ENCODE results near the gene NCAM1. TPM values are rescaled to one million over a fixed set of nuclear protein-coding genes. Genes with fewer than 3 reads are reported as not detected.

The NCAM1 gene
- polyA plus RNA-seq, 2 of the 4 experiments (the other 2 are of a cell fraction) = 0.01 to 0.12 TPM

- Histone ChIP-seq H3K4me1 (no peaks in the 10 kb centered on the region), H3K9me3 (no peaks in the 10 kb centered on the region), H3K27ac (no peak overlapping the region), H3K4me3 (no peak overlapping the region), H3K4me2 (no peak overlapping the region)
- 36% methylated on average over 4 of the region's 4 CpGs for WGBS (ENCODE audit: missing lambda C conversion rate)
- CTCF ChIA-PET = no interaction called here
- no peak for DNase-seq (ENCODE audit: low read depth in 1 of 2, low spot score in 1 of 2)
- FAIRE-seq = no peak
- TF ChIP-seq RAD21 (conservative IDR thresholded peaks at IDR 0.05 in 1 of 2, IDR thresholded peaks at IDR 0.05 in 1 of 2) = no peak
- no peak for TF ChIP-seq NFE2L2 (conservative IDR thresholded peaks at IDR 0.05; ENCODE audit: low read length)
- no peak for TF ChIP-seq CBX2 (IDR thresholded peaks at IDR 0.05; ENCODE audit: borderline replicate concordance, low read depth)
- no peak for TF ChIP-seq CHD2 (IDR thresholded peaks at IDR 0.05; ENCODE audit: low read length, partially characterized antibody)
- ATAC-seq = no peak
- POLR2A ChIA-PET = no interaction called here
Observed at GRCh38 chr11:113251281-113251680, 290.1 kb downstream of the NCAM1 start.

- POLR2A ChIA-PET = no interaction called here
- no peak overlapping the region for H3K4me2 ChIP-seq
- 27% methylated on average over 5 of the region's 5 CpGs for WGBS (ENCODE audit: missing lambda C conversion rate)
- DNase-seq (ENCODE audit: low read depth in 1 of 2, low spot score in 1 of 2) (no peak), FAIRE-seq (no peak), ATAC-seq (no peak)
- CTCF ChIA-PET = no interaction called here
- no peak overlapping the region for H3K4me3 ChIP-seq
- H3K4me1 ChIP-seq = no peaks in the 10 kb centered on the region
- no peaks in the 10 kb centered on the region for H3K9me3 ChIP-seq
- H3K27ac ChIP-seq = no peak overlapping the region
- TF ChIP-seq CEBPB (IDR thresholded peaks at IDR 0.05) = no peak
- no peak for TF ChIP-seq KDM5A (IDR thresholded peaks at IDR 0.05)
- no peak for TF ChIP-seq HOXB5 (CRISPR knock-in tag; IDR thresholded peaks at IDR 0.05)
- TF ChIP-seq BCL3 (IDR thresholded peaks at IDR 0.05) = no peak
- no peak for TF ChIP-seq ESRRA (IDR thresholded peaks at IDR 0.05; ENCODE audit: borderline replicate concordance, low read length)
- no peak for TF ChIP-seq RARB (CRISPR knock-in tag; IDR thresholded peaks at IDR 0.05)
- no peak for TF ChIP-seq CTCF (IDR thresholded peaks at IDR 0.05)
- no peak for TF ChIP-seq FOSB (CRISPR knock-in tag; IDR thresholded peaks at IDR 0.05)
- no peak for TF ChIP-seq POLR2A (IDR thresholded peaks at IDR 0.05; ENCODE audit: low read length)
- no peak for TF ChIP-seq NFE2L2 (conservative IDR thresholded peaks at IDR 0.05; ENCODE audit: low read length)
- TF ChIP-seq HDAC2 (IDR thresholded peaks at IDR 0.05) = no peak
- TF ChIP-seq FOSL2 (IDR thresholded peaks at IDR 0.05) = no peak
- TF ChIP-seq FOSL2 (CRISPR knock-in tag; IDR thresholded peaks at IDR 0.05) = no peak
- no peak for TF ChIP-seq MAFK (IDR thresholded peaks at IDR 0.05; ENCODE audit: partially characterized antibody)
- no peak for TF ChIP-seq RCOR1 (IDR thresholded peaks at IDR 0.05; ENCODE audit: low read depth, low read length)
- TF ChIP-seq MYC (IDR thresholded peaks at IDR 0.05; ENCODE audit: borderline replicate concordance, low read length) = no peak
Observed at GRCh38 chr11:113253406-113253805, 292.2 kb downstream of the NCAM1 start.

- 27% methylated on average over 4 of the region's 4 CpGs for WGBS (ENCODE audit: missing lambda C conversion rate)
- DNase-seq (ENCODE audit: low read depth in 1 of 2, low spot score in 1 of 2) (no peak), ATAC-seq (no peak), FAIRE-seq (no peak)
- TF ChIP-seq ELK1 (IDR thresholded peaks at IDR 0.05; ENCODE audit: low read depth, low read length) (no peak), KDM5A (IDR thresholded peaks at IDR 0.05) (no peak), RFX5 (IDR thresholded peaks at IDR 0.05) (no peak), KDM1A (IDR thresholded peaks at IDR 0.05; ENCODE audit: low read depth) (no peak), RNF2 (IDR thresholded peaks at IDR 0.05; ENCODE audit: borderline replicate concordance, low read depth) (no peak), CHD2 (IDR thresholded peaks at IDR 0.05; ENCODE audit: low read length, partially characterized antibody) (no peak), FOSB (CRISPR knock-in tag; IDR thresholded peaks at IDR 0.05) (no peak), CBX2 (IDR thresholded peaks at IDR 0.05; ENCODE audit: borderline replicate concordance, low read depth) (no peak), SMC3 (IDR thresholded peaks at IDR 0.05) (no peak), PHF8 (IDR thresholded peaks at IDR 0.05; ENCODE audit: borderline replicate concordance, low read depth) (no peak), FOXS1 (CRISPR knock-in tag; IDR thresholded peaks at IDR 0.05) (no peak), ZNF302 (CRISPR knock-in tag; IDR thresholded peaks at IDR 0.05) (no peak), ESRRA (IDR thresholded peaks at IDR 0.05; ENCODE audit: borderline replicate concordance, low read length) (no peak), POLR2AphosphoS2 (conservative IDR thresholded peaks at IDR 0.05; ENCODE audit: low read length) (no peak)
- H3K4me3 ChIP-seq = no peak overlapping the region
- CTCF ChIA-PET = no interaction called here
- no peak overlapping the region for H3K27ac ChIP-seq
- POLR2A ChIA-PET = no interaction called here
- no peaks in the 10 kb centered on the region for H3K4me1 ChIP-seq
- no peak overlapping the region for H3K4me2 ChIP-seq
- no peaks in the 10 kb centered on the region for H3K9me3 ChIP-seq
Observed at GRCh38 chr11:113255096-113255495, 293.9 kb downstream of the NCAM1 start.

Measured in A549 (cell line).